AG04449 (cell line): ENCODE results near the gene MED19.
"Not testable (repeated sequence)": the region's sequence is repeated elsewhere in the genome, so short reads cannot be mapped to it uniquely, and the experiment has no call there.

Source experiments
- CTCF ChIA-PET: fragments of 350-600 bp; formaldehyde crosslinking; extraction: SDS; loops from one replicate; lab custom pipeline; 2021; ENCODE audit warnings: antibody characterized with exemption; lab: Yijun Ruan, JAX
- POLR2A ChIA-PET: fragments of 400-600, 350-600 bp; formaldehyde crosslinking; extraction: SDS; loops from one replicate; lab custom pipeline; 2020; ENCODE audit warnings: antibody characterized with exemption, inconsistent platforms; lab: Yijun Ruan, JAX
- DNase-seq: peaks from one replicate; pipeline ENCODE4 v3.0.0-alpha.2; 2010; ENCODE audit warnings: low read depth, low spot score
- H3K4me3 ChIP-seq: 2 replicates; pipeline ENCODE4 v1.5.1; 2011; ENCODE audit warnings: low read depth, mild to moderate bottlenecking, control low read depth, low read length
- CTCF ChIP-seq: IDR thresholded peaks from one replicate; pipeline ENCODE4 v1.5.1; 2011; ENCODE audit warnings: mild to moderate bottlenecking, moderate library complexity, low read length, control low read depth, inconsistent platforms; ENCODE audit not compliant: insufficient read depth; ENCODE audit errors: missing control alignments

The MED19 gene

GRCh38 chr11:57735619-57736298, 23.7 kb upstream of the MED19 start:
- TF ChIP-seq CTCF, result no peak
- ChIA-PET POLR2A (no interaction called here), CTCF (interaction anchor here (0.7 to 1.5 kb wide), 3 partner anchors 16 to 65 kb away, joined by 3 to 4 read pairs (median 3); partner anchors contain the start of gene BTBD18)
- no peak overlapping the region for H3K4me3 ChIP-seq
- DNase-seq, result no peak

- no peak for DNase-seq
- TF ChIP-seq CTCF, result no peak
- no peak overlapping the region for H3K4me3 ChIP-seq
- ChIA-PET CTCF (interaction anchor here (1.2 to 1.9 kb wide), 2 partner anchors 8 to 68 kb away, joined by 4 to 7 read pairs; partner anchors contain the start of gene SELENOH), POLR2A (no interaction called here)
Measured at GRCh38 chr11:57732661-57733060, 20.6 kb upstream of the MED19 start.

GRCh38 chr11:57729479-57729878, 17.5 kb upstream of the MED19 start:
- CTCF ChIA-PET, result interaction anchor here (2.1 kb wide), 1 partner anchor 71 kb away, joined by 7 read pairs; no protein-coding TSS in a partner anchor
- no peak for TF ChIP-seq CTCF
- no peak for DNase-seq
- H3K4me3 ChIP-seq, result no peak overlapping the region
- POLR2A ChIA-PET, result no interaction called here

GRCh38 chr11:57728829-57729228, 16.8 kb upstream of the MED19 start:
- CTCF ChIA-PET, result interaction anchor here (1.0 to 2.1 kb wide), 3 partner anchors 10 to 72 kb away, joined by 3 to 7 read pairs (median 6); no protein-coding TSS in a partner anchor
- H3K4me3 ChIP-seq, result no peak overlapping the region
- POLR2A ChIA-PET, result interaction anchor here (0.6 kb wide), 1 partner anchor 28 kb away, joined by 4 read pairs; no protein-coding TSS in a partner anchor
- no peak for TF ChIP-seq CTCF
- DNase-seq, result no peak

- TF ChIP-seq CTCF, result no peak
- ChIA-PET POLR2A (no interaction called here), CTCF (interaction anchor here (0.8 to 1.8 kb wide), 3 partner anchors 8 to 797 kb away, joined by 3 to 6 read pairs (median 3); no protein-coding TSS in a partner anchor)
- no peak for DNase-seq
- H3K4me3 ChIP-seq, result no peak overlapping the region
Measured at GRCh38 chr11:57727185-57727584, 15.2 kb upstream of the MED19 start.

GRCh38 chr11:57716726-57717125, 4.7 kb upstream of the MED19 start:
- DNase-seq, H3K4me3 ChIP-seq, POLR2A ChIA-PET, CTCF ChIA-PET: not testable (repeated sequence)
